HAP-1 (cell line): ENCODE results near the gene ABTB1.

Experiments
- DNase-seq, 2 experiments: peaks; one replicate each; pipeline ENCODE4 v3.0.0-alpha.2; 2016 to 2020; ENCODE audit warnings: low spot score in 2 of 2
- H3K27me3 ChIP-seq: fragments of 250-450 bp; sonication (Bioruptor Pico); 2 replicates; pipeline ENCODE4 v1.5.1; 2020; ENCODE audit warnings: low read depth, mild to moderate bottlenecking, moderate library complexity
- H3K36me3 ChIP-seq: fragments of 250-450 bp; sonication (Bioruptor Pico); replicated peaks from 2 replicates; pipeline ENCODE4 v1.5.1; 2020; ENCODE audit warnings: mild to moderate bottlenecking
- H3K4me1 ChIP-seq: fragments of 250-450 bp; sonication (Bioruptor Pico); 2 replicates; pipeline ENCODE4 v1.5.1; 2020; ENCODE audit warnings: mild to moderate bottlenecking
- H3K4me3 ChIP-seq: fragments of 250-450 bp; sonication (Bioruptor Pico); 2 replicates; pipeline ENCODE4 v1.5.1; 2020; ENCODE audit warnings: mild to moderate bottlenecking, moderate library complexity
- H3K9me3 ChIP-seq: fragments of 250-450 bp; sonication (Bioruptor Pico); 2 replicates; pipeline ENCODE4 v1.5.1; 2020; ENCODE audit warnings: mild to moderate bottlenecking, moderate library complexity
- in situ Hi-C: fragments of 300-500 bp; cut with MboI; formaldehyde crosslinking; loops from 3 replicates; pipeline ENCODE4 v1.14.3; 2020; ENCODE audit warnings: low sequenced_read_pairs, inconsistent platforms, mixed read lengths

ABTB1 gene

DNA sequence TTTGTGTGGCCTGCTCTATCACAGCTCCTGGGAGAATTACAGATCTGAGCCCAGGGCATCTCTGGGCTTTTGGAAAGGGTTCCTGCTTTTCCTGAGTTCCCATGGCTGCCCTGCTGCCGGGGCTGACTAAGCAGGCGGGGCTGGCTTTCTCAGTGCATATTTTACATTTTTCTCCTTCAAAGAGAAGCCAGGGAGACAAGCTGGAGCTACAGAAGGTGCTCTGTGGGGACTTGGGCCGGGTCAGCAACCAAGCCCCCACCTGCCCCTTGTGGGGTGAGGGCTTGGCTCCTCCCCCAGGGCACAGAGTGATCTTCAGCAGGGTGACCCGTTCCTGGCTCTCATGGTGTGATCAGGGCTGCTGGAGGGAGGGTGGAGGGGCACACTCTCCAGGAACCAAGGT lies 17.4 kb downstream of the ABTB1 start:
- Histone ChIP-seq H3K9me3 (no peaks in the 10 kb centered on the region), H3K4me3 (no peak overlapping the region), H3K36me3 (no peaks in the 10 kb centered on the region), H3K4me1 (no peaks in the 10 kb centered on the region), H3K27me3 (no peaks in the 10 kb centered on the region)
- in situ Hi-C loops: loop anchor here (25.0 kb wide), 1 partner anchor 272 kb away; no protein-coding TSS in a partner anchor
- no peak for DNase-seq

DNA sequence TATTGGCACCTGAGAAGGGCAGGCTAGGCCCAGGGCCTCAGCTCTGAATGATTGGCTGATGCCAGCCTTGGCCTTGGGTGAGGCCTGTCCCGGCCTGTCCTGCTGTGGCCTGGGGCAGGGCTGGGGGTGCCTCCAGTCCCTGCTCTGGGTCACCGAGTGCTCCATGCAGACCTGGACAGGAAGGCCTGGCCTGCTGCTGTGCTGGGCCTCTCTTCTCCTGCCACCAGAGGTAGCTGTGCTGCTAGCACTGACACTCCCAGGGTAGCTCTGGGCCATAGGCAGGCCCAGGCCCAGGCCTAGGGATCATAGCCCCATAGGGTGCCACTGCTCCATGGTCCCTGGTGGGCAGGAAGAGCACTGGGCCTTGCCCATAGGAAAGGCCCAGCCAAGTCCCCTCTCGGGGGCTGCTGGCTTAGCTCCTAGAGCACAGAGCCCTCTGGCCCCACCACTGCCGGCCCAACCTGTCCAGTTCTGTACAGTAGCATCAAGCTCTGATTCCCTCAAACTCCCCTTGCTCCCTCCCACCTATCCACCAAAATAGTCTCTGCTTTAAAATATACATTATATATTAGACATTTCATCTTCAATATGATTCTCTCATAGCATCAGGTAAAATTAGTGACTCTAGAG lies 18.2 kb downstream of the ABTB1 start:
- H3K27me3 ChIP-seq: no peaks in the 10 kb centered on the region
- no peak overlapping the region for H3K4me3 ChIP-seq
- no peaks in the 10 kb centered on the region for H3K36me3 ChIP-seq
- no peaks in the 10 kb centered on the region for H3K9me3 ChIP-seq
- no peaks in the 10 kb centered on the region for H3K4me1 ChIP-seq
- in situ Hi-C loops: loop anchor here (25.0 kb wide), 1 partner anchor 271 kb away; no protein-coding TSS in a partner anchor
- peak; percentile 34 to 51 for DNase-seq

DNA sequence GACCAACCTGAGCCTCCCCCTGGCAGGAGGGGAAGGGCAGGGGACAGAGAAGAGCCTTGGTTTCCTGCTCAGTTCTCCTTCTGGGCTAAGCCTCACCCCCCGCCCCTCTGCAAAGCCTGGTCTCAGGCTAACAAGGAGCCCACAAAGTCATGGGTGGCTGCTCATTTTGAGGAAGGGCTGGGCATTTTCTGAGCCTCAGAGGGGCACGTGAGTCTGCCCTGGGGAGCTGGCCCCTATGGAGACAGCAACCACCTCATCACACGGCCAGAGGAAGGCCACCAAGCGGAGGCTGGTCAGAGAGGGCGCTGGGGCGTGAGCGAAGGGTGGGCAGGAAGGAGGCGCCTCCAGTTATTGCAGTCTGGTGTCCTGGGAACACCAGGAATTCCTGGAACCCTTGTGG lies 18.7 kb downstream of the ABTB1 start:
- no peak for DNase-seq
- Histone ChIP-seq H3K36me3 (no peaks in the 10 kb centered on the region), H3K9me3 (no peaks in the 10 kb centered on the region), H3K4me1 (no peaks in the 10 kb centered on the region), H3K27me3 (no peaks in the 10 kb centered on the region), H3K4me3 (no peak overlapping the region)
- in situ Hi-C loops: loop anchor here (25.0 kb wide), 1 partner anchor 271 kb away; no protein-coding TSS in a partner anchor

DNA sequence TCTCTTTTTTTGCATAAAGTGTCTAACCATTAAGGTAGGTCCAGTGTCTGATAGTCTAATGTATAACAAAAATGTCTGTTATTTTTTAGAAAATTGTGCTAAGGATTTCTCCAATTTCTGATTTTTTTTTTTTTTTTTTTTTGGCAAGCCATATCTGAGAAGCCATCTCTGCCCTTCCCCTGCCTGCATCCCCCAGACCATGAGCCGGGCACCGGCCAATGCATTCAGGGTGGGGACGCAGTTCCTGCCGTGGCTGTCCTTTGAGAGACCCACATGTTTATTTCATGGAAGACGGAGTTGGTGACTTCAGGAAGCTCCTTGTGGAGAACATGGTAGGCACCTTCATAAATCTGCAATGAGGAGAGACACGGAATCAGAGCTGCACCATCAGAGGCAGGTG lies 19.2 kb downstream of the ABTB1 start:
- H3K9me3 ChIP-seq: no peaks in the 10 kb centered on the region
- DNase-seq: no peak
- no peaks in the 10 kb centered on the region for H3K4me1 ChIP-seq
- no peaks in the 10 kb centered on the region for H3K27me3 ChIP-seq
- H3K4me3 ChIP-seq: no peak overlapping the region
- H3K36me3 ChIP-seq: no peaks in the 10 kb centered on the region
- in situ Hi-C loops: loop anchor here (25.0 kb wide), 1 partner anchor 270 kb away; no protein-coding TSS in a partner anchor

DNA sequence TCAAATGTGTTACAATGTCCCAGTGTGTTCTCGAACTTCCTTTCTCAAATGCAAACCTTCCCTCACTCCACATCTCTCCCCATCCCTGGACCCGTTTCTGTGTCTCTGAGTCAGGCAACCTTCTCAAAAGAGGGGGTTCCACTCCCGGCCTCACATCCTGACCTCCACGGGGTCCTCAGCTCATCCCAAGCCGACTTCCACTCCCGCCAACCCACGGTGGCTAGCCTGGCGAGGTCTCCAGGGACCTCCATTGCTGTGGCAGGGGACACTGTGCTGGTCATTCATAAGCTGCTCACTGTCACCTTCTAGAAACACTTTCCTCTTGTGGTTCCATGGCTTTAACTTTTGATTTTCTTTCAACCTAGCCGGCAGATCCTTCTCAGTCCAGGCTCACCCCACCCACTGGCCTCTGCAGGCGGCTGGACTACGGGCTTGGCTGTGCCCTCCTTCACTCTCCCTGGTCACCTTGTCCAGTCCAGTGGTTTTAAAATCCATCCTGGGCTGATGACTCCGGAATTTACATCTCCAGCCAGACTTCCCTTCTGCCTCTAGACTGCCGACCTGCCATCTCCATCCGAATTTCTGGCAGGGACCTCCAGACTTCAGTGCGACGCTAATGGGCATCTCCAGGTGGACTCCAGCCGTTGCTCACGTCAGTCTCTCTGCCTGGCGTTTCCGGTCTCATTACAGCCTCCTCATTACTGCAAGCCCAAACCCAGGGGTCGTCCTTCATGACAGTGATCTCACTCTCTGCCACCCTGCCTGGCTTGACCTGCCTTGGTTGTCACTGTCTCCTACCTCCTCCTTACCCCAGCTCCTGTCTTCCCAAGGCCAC lies 20.0 kb downstream of the ABTB1 start:
- H3K4me1 ChIP-seq: peaks cover 3% of the 10 kb centered on the region; the same call in 1 of the 2 replicates
- in situ Hi-C loops: loop anchor here (25.0 kb wide), 1 partner anchor 270 kb away; no protein-coding TSS in a partner anchor
- no peak overlapping the region for H3K4me3 ChIP-seq
- H3K9me3 ChIP-seq: no peaks in the 10 kb centered on the region
- H3K36me3 ChIP-seq: no peaks in the 10 kb centered on the region
- no peaks in the 10 kb centered on the region for H3K27me3 ChIP-seq
- no peak for DNase-seq

DNA sequence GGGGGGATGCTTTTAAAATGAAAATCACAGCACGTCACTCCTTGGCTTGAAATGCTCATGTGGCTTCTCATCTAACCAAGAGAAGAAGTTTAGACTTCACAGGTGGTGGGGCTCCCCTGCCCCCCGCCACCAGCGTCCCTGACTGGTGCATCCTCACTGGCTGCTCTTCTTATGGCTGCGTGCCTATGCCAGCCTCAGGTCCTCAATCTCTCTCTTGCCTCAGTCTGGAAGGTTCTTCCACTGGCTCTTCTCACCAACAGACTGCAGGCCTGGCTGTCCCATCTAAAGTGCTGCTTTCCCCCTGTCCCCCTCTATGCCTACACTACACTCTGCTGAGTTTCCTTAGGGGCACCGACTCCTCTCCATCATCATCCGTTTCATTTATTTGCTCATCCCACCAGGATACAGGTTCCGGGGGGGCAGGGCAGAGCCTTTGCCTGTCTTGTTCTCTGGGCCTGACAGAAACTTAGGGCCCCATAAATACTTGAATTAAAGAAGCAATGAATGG lies 20.6 kb downstream of the ABTB1 start:
- peaks cover 3% of the 10 kb centered on the region; the same call in 1 of the 2 replicates for H3K4me1 ChIP-seq

DNA sequence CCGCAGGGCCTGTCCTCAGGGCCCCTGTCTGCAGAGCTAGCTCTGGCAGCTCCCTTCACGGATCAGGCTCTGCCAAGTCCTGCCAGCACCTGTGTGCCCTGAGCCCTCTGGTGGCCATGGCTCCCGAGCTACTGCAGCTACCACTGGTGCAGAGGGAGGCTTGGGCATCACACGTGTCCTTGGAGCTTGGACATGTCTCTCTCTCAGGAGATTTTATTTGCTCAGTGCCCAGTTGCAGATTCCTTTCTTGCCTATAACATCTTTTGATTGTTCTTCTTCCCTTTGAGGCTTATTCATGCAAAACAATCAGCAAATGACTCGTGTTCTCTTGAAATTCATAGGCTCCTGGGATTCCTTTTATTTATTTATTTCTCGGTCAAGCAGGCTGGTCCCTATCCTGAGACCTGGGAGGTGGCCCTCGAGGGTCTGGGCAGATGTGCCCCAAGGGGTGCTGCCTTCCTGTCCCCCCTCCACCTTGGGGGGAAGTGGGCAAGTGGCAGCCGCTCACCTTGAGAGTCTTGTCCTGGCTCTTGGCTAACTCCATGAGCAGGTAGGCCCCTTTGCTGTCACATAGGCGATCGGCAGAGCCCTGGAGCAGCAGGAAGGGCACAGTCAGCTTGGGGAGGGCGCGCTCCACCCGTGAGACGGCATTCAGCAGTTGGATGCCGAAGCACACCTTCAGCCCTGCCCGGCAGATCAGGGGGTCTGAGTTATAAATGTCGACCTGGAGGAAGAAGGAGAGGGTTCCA lies 21.9 kb downstream of the ABTB1 start:
- no peaks in the 10 kb centered on the region; the same call in 1 of the 2 replicates for H3K9me3 ChIP-seq
- H3K27me3 ChIP-seq: no peaks in the 10 kb centered on the region
- in situ Hi-C loops: loop anchor here (25.0 kb wide), 1 partner anchor 268 kb away; no protein-coding TSS in a partner anchor
- peak in 1 of 2 experiments; percentile 49 for DNase-seq
- no peaks in the 10 kb centered on the region for H3K36me3 ChIP-seq
- H3K4me1 ChIP-seq: peaks cover 3% of the 10 kb centered on the region; the same call in 1 of the 2 replicates
- H3K4me3 ChIP-seq: no peak overlapping the region

More for the DNA sequence above, 20.6 kb downstream of the ABTB1 start:
- Histone ChIP-seq H3K36me3 (no peaks in the 10 kb centered on the region), H3K4me3 (no peak overlapping the region), H3K27me3 (no peaks in the 10 kb centered on the region), H3K9me3 (no peaks in the 10 kb centered on the region; the same call in 1 of the 2 replicates)
- in situ Hi-C loops: loop anchor here (25.0 kb wide), 1 partner anchor 269 kb away; no protein-coding TSS in a partner anchor
- no peak for DNase-seq

DNA sequence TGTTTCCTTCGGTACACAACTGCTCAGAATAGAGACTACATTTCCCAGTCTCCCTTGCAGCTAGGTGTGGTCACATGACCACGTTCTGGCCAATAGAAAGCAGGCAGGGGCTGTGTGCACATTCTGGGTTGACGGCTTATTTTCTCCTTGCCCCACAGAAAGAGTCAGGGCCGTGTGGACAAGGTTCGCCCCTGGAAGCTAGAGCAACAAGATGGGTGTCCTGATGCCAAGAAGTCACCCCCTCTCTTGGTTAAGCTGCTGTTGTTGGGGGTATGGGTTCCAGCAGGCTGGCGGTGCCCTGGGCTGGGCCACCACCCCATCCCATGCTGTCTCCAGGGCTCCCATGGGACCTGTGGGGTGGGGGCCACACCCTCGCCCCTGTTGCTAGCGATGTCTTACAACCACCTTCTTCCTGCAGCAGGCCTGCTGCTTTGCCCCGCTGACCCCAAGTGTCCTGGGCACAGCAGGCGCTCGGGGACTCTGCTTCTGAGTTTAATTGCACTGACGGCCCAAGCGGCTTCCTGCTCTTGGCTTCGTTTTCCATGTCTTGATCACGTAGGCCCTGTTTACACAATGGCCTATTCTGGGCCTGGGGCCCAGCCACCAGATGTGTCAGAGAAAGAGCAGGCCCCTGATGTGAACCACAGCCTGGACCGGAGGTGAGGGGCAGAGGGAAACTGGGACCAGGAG lies 24.9 kb downstream of the ABTB1 start:
- peak; percentile 69 to 84 for DNase-seq
- H3K9me3 ChIP-seq: no peaks in the 10 kb centered on the region; the same call in 1 of the 2 replicates
- no peak overlapping the region for H3K4me3 ChIP-seq
- H3K36me3 ChIP-seq: no peaks in the 10 kb centered on the region
- H3K4me1 ChIP-seq: peaks cover 3% of the 10 kb centered on the region; the same call in 1 of the 2 replicates
- no peaks in the 10 kb centered on the region for H3K27me3 ChIP-seq
- in situ Hi-C loops: loop anchor here (25.0 kb wide), 1 partner anchor 265 kb away; no protein-coding TSS in a partner anchor

DNA sequence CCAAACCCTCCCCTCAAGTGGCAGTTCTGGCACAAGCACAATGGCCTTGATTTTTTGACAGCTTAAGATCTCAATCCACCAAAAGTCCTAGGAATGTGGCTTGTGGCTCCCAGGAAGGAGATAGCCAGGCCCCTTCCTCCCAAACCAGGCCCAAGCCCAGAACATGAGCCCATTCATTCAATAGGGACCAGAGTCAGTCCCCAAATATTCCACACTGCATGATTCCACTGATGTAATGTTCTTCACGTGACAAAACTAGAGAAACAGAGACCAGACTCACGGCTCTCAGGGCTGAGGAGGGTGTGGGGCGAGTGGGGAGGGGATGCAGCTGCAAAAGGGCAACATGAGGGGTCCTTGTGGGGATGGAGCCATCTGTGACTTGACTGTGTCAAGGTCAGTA lies 25.5 kb downstream of the ABTB1 start:
- no peaks in the 10 kb centered on the region for H3K36me3 ChIP-seq
- H3K9me3 ChIP-seq: no peaks in the 10 kb centered on the region; the same call in 1 of the 2 replicates
- H3K4me1 ChIP-seq: peaks cover 3% of the 10 kb centered on the region; the same call in 1 of the 2 replicates
- DNase-seq: no peak
- H3K27me3 ChIP-seq: no peaks in the 10 kb centered on the region
- H3K4me3 ChIP-seq: no peak overlapping the region
- in situ Hi-C loops: loop anchor here (25.0 kb wide), 1 partner anchor 264 kb away; no protein-coding TSS in a partner anchor

DNA sequence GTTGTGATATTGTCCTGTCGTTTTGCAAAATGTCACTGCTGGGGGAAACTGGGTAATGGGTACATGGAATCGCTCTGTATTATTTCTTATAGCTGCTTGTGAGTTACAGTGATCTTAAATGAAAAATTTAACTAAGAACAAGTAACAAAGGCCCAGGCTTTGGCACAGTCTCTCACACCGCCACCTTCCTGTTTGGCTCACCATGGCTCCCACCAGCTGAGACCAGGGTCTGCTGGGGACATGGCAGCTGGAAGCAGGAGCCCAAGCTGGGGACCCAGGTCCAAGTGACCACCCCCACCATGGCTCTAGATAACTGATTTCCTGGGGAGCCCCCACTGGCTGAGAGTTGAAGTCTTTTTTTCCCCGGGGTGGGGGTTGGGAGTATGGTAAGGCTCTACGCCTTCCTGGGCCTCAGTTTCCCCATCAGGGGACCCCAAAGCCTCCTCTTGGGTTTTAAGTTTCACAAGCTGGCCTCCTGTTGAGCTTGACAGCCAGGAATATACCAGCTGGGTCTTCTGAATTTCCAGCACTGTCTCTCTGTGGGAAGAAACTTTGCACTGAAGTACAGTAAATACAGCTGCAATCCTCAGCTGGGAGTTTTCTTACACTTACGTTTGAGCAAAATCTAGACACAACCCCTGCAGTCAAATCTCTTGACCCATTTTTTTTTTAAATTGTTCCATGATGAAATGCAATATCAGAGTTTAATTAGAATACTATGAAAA lies 26.1 kb downstream of the ABTB1 start:
- H3K4me1 ChIP-seq: peaks cover 3% of the 10 kb centered on the region; the same call in 1 of the 2 replicates
- no peak overlapping the region for H3K4me3 ChIP-seq
- no peaks in the 10 kb centered on the region for H3K36me3 ChIP-seq
- in situ Hi-C loops: loop anchor here (25.0 kb wide), 1 partner anchor 263 kb away; no protein-coding TSS in a partner anchor
- no peak for DNase-seq
- no peaks in the 10 kb centered on the region for H3K27me3 ChIP-seq
- peaks cover 2% of the 10 kb centered on the region; the same call in 1 of the 2 replicates for H3K9me3 ChIP-seq

DNA sequence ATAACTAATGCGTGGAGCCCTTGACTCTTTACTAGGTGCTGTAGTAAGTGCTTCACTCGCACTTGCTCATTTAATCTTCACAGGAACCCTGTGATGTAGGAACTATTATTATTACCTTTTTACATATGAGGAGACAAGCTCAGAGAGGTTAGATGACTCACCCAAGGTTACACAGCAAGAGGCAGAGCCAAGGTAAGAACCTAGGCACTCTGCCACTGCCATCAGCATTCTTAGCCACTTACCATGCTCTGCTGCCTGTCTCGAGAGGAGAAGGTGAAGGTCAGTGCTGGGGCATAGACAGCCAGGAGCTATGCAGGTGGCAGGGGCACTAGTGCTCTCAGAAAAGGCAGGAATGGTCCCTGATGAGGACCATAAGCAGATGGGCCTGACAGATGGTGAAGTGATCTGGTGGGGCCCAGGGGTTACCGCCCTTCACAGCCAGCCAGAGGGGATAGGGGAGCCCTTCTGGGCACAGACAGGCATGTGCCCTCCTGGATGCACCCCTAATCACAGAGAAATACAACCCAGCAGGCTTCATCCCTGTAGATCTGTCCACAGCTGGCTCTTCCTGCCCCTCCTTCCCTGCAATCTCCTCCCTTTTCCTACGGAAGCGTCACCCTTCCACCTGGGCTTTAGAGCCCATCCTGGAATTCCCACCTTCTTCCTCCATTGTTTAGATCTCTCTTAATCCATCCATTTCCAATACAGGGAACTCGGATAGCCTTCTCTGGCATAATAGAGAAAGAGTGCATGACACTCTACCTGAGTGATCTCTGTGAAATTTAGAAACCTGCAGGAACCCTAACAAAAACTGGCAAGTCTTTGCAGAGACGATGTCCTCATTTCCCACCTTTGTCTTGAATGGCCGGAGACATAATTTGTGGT lies 26.9 kb downstream of the ABTB1 start:
- no peak overlapping the region for H3K4me3 ChIP-seq
- in situ Hi-C loops: loop anchor here (25.0 kb wide), 1 partner anchor 263 kb away; no protein-coding TSS in a partner anchor
- no peak for DNase-seq
- peaks cover 3% of the 10 kb centered on the region; the same call in 1 of the 2 replicates for H3K4me1 ChIP-seq
- H3K36me3 ChIP-seq: no peaks in the 10 kb centered on the region
- peaks cover 2% of the 10 kb centered on the region; the same call in 1 of the 2 replicates for H3K9me3 ChIP-seq
- no peaks in the 10 kb centered on the region for H3K27me3 ChIP-seq
